ENCODE measurements around the gene PAK4.

PAK4 gene

GRCh38 chr19:39180749-39181148 is 55.2 kb downstream of the PAK4 start:
- DNase-seq (ENCODE audit: low read depth) = no peak

- DNase-seq (ENCODE audit: low read depth) = no peak
These were observed 56.1 kb downstream of the PAK4 start for GRCh38 chr19:39181500-39182173.

GRCh38 chr19:39182174-39182505 is 56.6 kb downstream of the PAK4 start:
- DNase-seq (ENCODE audit: low read depth) = no peak

GRCh38 chr19:39183104-39183503 is 57.5 kb downstream of the PAK4 start:
- no peak for DNase-seq (ENCODE audit: low read depth)

- no peak for DNase-seq (ENCODE audit: low read depth)
These were observed 60.8 kb downstream of the PAK4 start for GRCh38 chr19:39186391-39186790.

- no peak for DNase-seq (ENCODE audit: low read depth)
These were observed 62.0 kb downstream of the PAK4 start for GRCh38 chr19:39187552-39187943.

GRCh38 chr19:39188960-39189359 is 63.4 kb downstream of the PAK4 start:
- no peak for DNase-seq (ENCODE audit: low read depth)

GRCh38 chr19:39190768-39191167 is 65.2 kb downstream of the PAK4 start:
- DNase-seq (ENCODE audit: low read depth) = no peak

GRCh38 chr19:39192846-39193245 is 67.3 kb downstream of the PAK4 start:
- DNase-seq (ENCODE audit: low read depth) = no peak

- DNase-seq (ENCODE audit: low read depth) = no peak
These were observed 68.2 kb downstream of the PAK4 start for GRCh38 chr19:39193803-39194202.

GRCh38 chr19:39194832-39195542 is 69.4 kb downstream of the PAK4 start:
- DNase-seq (ENCODE audit: low read depth) = no peak

GRCh38 chr19:39195755-39196154 is 70.2 kb downstream of the PAK4 start:
- no peak for DNase-seq (ENCODE audit: low read depth)

GRCh38 chr19:39196320-39196719 is 70.7 kb downstream of the PAK4 start:
- no peak for DNase-seq (ENCODE audit: low read depth)

GRCh38 chr19:39196860-39197562 is 71.4 kb downstream of the PAK4 start, which contains the start of gene NCCRP1:
TSS of gene NCCRP1 (plus strand) at chr19:39196964. CDS start at chr19:39196983, 19 bp downstream.
- DNase-seq (ENCODE audit: low read depth) = no peak

GRCh38 chr19:39197808-39198207 is 72.2 kb downstream of the PAK4 start:
- no peak for DNase-seq (ENCODE audit: low read depth)

- DNase-seq (ENCODE audit: low read depth) = peak; percentile 14
These were observed 73.4 kb downstream of the PAK4 start for GRCh38 chr19:39199025-39199424.

GRCh38 chr19:39200066-39200802 is 74.6 kb downstream of the PAK4 start:
- DNase-seq (ENCODE audit: low read depth) = no peak

GRCh38 chr19:39200803-39201115 is 75.2 kb downstream of the PAK4 start:
- DNase-seq (ENCODE audit: low read depth) = no peak

- no peak for DNase-seq (ENCODE audit: low read depth)
These were observed 77.4 kb downstream of the PAK4 start for GRCh38 chr19:39202998-39203355.

- DNase-seq (ENCODE audit: low read depth) = no peak
These were observed 78.1 kb downstream of the PAK4 start, which contains the start of gene SYCN for GRCh38 chr19:39203372-39204341. TSS of gene SYCN (minus strand) at chr19:39204263. CDS start at chr19:39204254, 9 bp downstream.

- DNase-seq (ENCODE audit: low read depth) = no peak
These were observed 79.8 kb downstream of the PAK4 start for GRCh38 chr19:39205449-39205764.

GRCh38 chr19:39206122-39206521 is 80.5 kb downstream of the PAK4 start:
- no peak for DNase-seq (ENCODE audit: low read depth)
